IMR-90 (cell line): ENCODE measurements around the gene VGLL2. TPM values are rescaled to one million over a fixed set of nuclear protein-coding genes. Genes with fewer than 3 reads are reported as not detected.

Source experiments
- ATAC-seq: fragments of 200-7000 bp; cut with Tn5 transposase; 2 replicates; pipeline ENCODE4 v1.9.1; 2020; ENCODE audit warnings: low read depth, mild to moderate bottlenecking, moderate library complexity
- BruUV-seq: library from RNA; stranded (reverse); fragments of 400-500 nt; replicated peaks from 2 replicates; lab custom pipeline; 2021; lab: Mats Ljungman, UMichigan
- CTCF ChIA-PET: fragments of 300-600 bp; formaldehyde crosslinking; extraction: SDS; loops from one replicate; lab custom pipeline; 2021; ENCODE audit warnings: antibody characterized with exemption; lab: Yijun Ruan, JAX
- POLR2A ChIA-PET: fragments of 300-600 bp; sonication (Branson Sonifier 250); formaldehyde crosslinking; loops from one replicate; lab custom pipeline; 2022; ENCODE audit warnings: antibody characterized with exemption; ENCODE audit not compliant: unreplicated experiment; lab: Charles Lee
- DNase-seq: peaks from one replicate; pipeline ENCODE4 v3.0.0; 2013
- H2AFZ ChIP-seq: replicated peaks from 2 replicates; pipeline ENCODE3; 2013; ENCODE audit warnings: low read length, mild to moderate bottlenecking; ENCODE audit not compliant: poor library complexity
- H2AK5ac ChIP-seq: 2 replicates; pipeline ENCODE4 v1.6.1; 2013; ENCODE audit warnings: low read depth, low read length, inconsistent platforms
- H2AK9ac ChIP-seq: replicated peaks from 2 replicates; pipeline ENCODE3; 2013; ENCODE audit warnings: mild to moderate bottlenecking, low read depth, low read length, moderate library complexity; ENCODE audit not compliant: poor library complexity
- H2BK120ac ChIP-seq: 2 replicates; pipeline ENCODE4 v1.6.1; 2013; ENCODE audit warnings: low read depth, low read length, inconsistent platforms
- H2BK15ac ChIP-seq: 3 replicates; pipeline ENCODE4 v1.6.1; 2013; ENCODE audit warnings: low read depth, low read length, inconsistent platforms
- H2BK20ac ChIP-seq: 2 replicates; pipeline ENCODE4 v1.6.1; 2013; ENCODE audit warnings: low read depth, mild to moderate bottlenecking, inconsistent platforms, low read length, moderate library complexity
- H2BK5ac ChIP-seq: 2 replicates; pipeline ENCODE4 v1.6.1; 2013; ENCODE audit warnings: mild to moderate bottlenecking, low read depth, low read length, inconsistent platforms; ENCODE audit not compliant: poor library complexity, severe bottlenecking
- H3K14ac ChIP-seq: replicated peaks from 2 replicates; pipeline ENCODE4 v1.6.1; 2013; ENCODE audit warnings: low read depth, low read length, inconsistent platforms
- H3K18ac ChIP-seq: 2 replicates; pipeline ENCODE4 v1.6.1; 2013; ENCODE audit warnings: low read depth, low read length, control low read depth
- H3K23ac ChIP-seq: 2 replicates; pipeline ENCODE4 v1.6.1; 2013; ENCODE audit warnings: low read depth, low read length, inconsistent platforms
- H3K27ac ChIP-seq: 2 replicates; pipeline ENCODE4 v1.5.1; 2013; ENCODE audit warnings: mild to moderate bottlenecking, control low read depth, low read length; ENCODE audit not compliant: insufficient read depth
- H3K27me3 ChIP-seq: 2 replicates; pipeline ENCODE4 v1.6.1; 2013; ENCODE audit warnings: low read length; ENCODE audit not compliant: control insufficient read depth, insufficient read depth
- H3K36me3 ChIP-seq: 2 replicates; pipeline ENCODE4 v1.6.1; 2013; ENCODE audit warnings: low read length, mixed read lengths; ENCODE audit not compliant: control insufficient read depth, insufficient read depth
- H3K4ac ChIP-seq: 2 replicates; pipeline ENCODE4 v1.6.1; 2013; ENCODE audit warnings: low read depth, low read length, inconsistent platforms
- H3K4me1 ChIP-seq: 2 replicates; pipeline ENCODE4 v1.6.1; 2013; ENCODE audit warnings: low read length, mixed read lengths; ENCODE audit not compliant: control insufficient read depth, insufficient read depth
- H3K4me2 ChIP-seq: 2 replicates; pipeline ENCODE4 v1.6.1; 2013; ENCODE audit warnings: low read depth, mild to moderate bottlenecking, control low read depth, low read length, moderate library complexity
- H3K4me3 ChIP-seq: 2 replicates; pipeline ENCODE4 v1.5.1; 2013; ENCODE audit warnings: low read depth, mild to moderate bottlenecking, control low read depth, low read length, moderate library complexity; ENCODE audit not compliant: insufficient read depth
- H3K56ac ChIP-seq: 2 replicates; pipeline ENCODE4 v1.6.1; 2013; ENCODE audit warnings: low read length, inconsistent platforms; ENCODE audit not compliant: insufficient read depth; ENCODE audit errors: extremely low read depth
- H3K79me1 ChIP-seq, 2 experiments: 2 replicates each; pipeline ENCODE4 v1.6.1; 2013; ENCODE audit warnings: low read length in 2 of 2, inconsistent platforms in 1 of 2, low read depth in 1 of 2
- H3K9ac ChIP-seq: 2 replicates; pipeline ENCODE4 v1.6.1; 2013; ENCODE audit warnings: low read depth, low read length, control low read depth
- H3K9me1 ChIP-seq: 2 replicates; pipeline ENCODE4 v1.6.1; 2013; ENCODE audit warnings: low read length, inconsistent platforms; ENCODE audit not compliant: insufficient read depth
- H3K9me3 ChIP-seq: 2 replicates; pipeline ENCODE4 v1.6.1; 2013; ENCODE audit warnings: low read length; ENCODE audit not compliant: control insufficient read depth, insufficient read depth
- H4K20me1 ChIP-seq: 2 replicates; pipeline ENCODE4 v1.6.1; 2013; ENCODE audit warnings: low read length, inconsistent platforms; ENCODE audit not compliant: insufficient read depth
- H4K5ac ChIP-seq: 2 replicates; pipeline ENCODE4 v1.6.1; 2013; ENCODE audit warnings: mild to moderate bottlenecking, low read depth, low read length, control low read depth
- H4K8ac ChIP-seq, 2 experiments: 2 replicates each; pipeline ENCODE4 v1.6.1; 2013; ENCODE audit warnings: low read depth in 2 of 2, low read length in 2 of 2, control low read depth in 1 of 2, inconsistent platforms in 1 of 2
- H4K91ac ChIP-seq: 2 replicates; pipeline ENCODE4 v1.6.1; 2013; ENCODE audit warnings: low read depth, low read length, inconsistent platforms; ENCODE audit not compliant: insufficient read depth
- MAFK ChIP-seq: IDR thresholded peaks from 2 replicates; pipeline ENCODE4 v1.6.1; 2012; ENCODE audit warnings: low read depth, low read length, improper control_type of control experiment
- NFE2L2 ChIP-seq: fragments of 150-350 bp; IDR thresholded peaks from 2 replicates; pipeline ENCODE4 v1.6.1; 2016; ENCODE audit warnings: low read depth, mild to moderate bottlenecking, low read length
- RAD21 ChIP-seq: IDR thresholded peaks from 2 replicates; pipeline ENCODE4 v1.6.1; 2012; ENCODE audit warnings: low read length, improper control_type of control experiment
- whole genome bisulfite sequencing, 2 experiments: methylation state at CpG; one replicate each; pipeline versions ENCODE4 v1.1.5 to v1.1.7; 2013; ENCODE audit warnings: missing lambda C conversion rate in 2 of 2; ENCODE audit not compliant: insufficient read length in 1 of 2; ENCODE audit errors: extremely low coverage in 2 of 2; 5-methylcytosine and 5-hydroxymethylcytosine counted together
- dilution Hi-C: fragments of 300-500 bp; cut with HindIII; formaldehyde crosslinking; loops from one replicate; pipeline ENCODE4 v1.14.3; 2018; ENCODE audit warnings: low sequenced_read_pairs; ENCODE audit not compliant: unreplicated experiment
- in situ Hi-C: fragments of 300-500 bp; cut with MboI; formaldehyde crosslinking; loops from 3 replicates; pipeline ENCODE4 v1.14.3; 2019; ENCODE audit warnings: low sequenced_read_pairs, inconsistent platforms, mixed read lengths
- intact Hi-C: fragments of 100-400 bp; cut with micrococcal nuclease; formaldehyde crosslinking; loops from 2 replicates; pipeline ENCODE4 v1.10.0; 2022
- polyA plus RNA-seq, 3 experiments: library from polyadenylated mRNA; depleted of rRNA; stranded (reverse); fragments of >200 nt; gene quantifications; 2 replicates each; pipeline ENCODE4 v1.2.3, GENCODE V29; 2012; ENCODE audit warnings: low replicate concordance in 1 of 3
- total RNA-seq: library from RNA; depleted of rRNA; stranded (reverse); fragments of >200 nt; gene quantifications from 2 replicates; pipeline ENCODE4 v1.2.3, GENCODE V29; 2012

The VGLL2 gene
- total and polyA plus RNA-seq, 2 of the 4 experiments (the other 2 are of a cell fraction): not detected

DNA sequence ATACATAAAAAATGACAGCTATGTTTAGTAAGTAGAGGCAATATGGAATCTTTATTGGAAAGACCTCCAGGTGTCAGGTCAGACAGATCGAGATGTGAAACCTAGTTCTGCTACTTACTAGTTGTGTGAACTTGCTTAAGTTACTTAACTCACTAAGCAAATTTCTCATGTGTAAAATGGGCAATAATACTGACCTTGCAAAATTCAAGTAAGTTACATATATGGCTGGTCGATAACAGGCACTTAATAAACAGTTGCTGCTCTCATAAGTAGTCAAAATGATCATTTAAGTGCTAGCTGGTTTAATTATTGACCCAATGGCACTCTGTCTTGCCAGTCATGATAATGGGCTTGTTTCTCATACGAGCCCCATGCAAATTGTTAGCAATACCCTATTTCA, 46.0 kb downstream of the VGLL2 start:
- H3K4me3 ChIP-seq: no peak overlapping the region
- H4K8ac ChIP-seq: no peak overlapping the region
- no peak overlapping the region for H2BK5ac ChIP-seq
- ChIA-PET CTCF (no interaction called here), POLR2A (no interaction called here)
- no peak overlapping the region for H3K4ac ChIP-seq
- BruUV-seq: no TSS peak
- H3K14ac ChIP-seq: no peak overlapping the region
- H3K23ac ChIP-seq: no peak overlapping the region
- H3K27me3 ChIP-seq: no peaks in the 10 kb centered on the region
- no peak overlapping the region for H2AK9ac ChIP-seq
- no peaks in the 10 kb centered on the region for H3K36me3 ChIP-seq
- H3K27ac ChIP-seq: no peak overlapping the region
- ATAC-seq (no peak), DNase-seq (no peak)
- WGBS, 2 experiments: no CpG with 5 or more reads among the region's 3 CpGs
- TF ChIP-seq MAFK: peak; percentile 54; the same call in 1 of the 2 replicates
- TF ChIP-seq RAD21: no peak
- no peak for TF ChIP-seq NFE2L2
- no peak overlapping the region for H4K91ac ChIP-seq
- H4K20me1 ChIP-seq: no peaks in the 10 kb centered on the region
- no peak overlapping the region for H2BK120ac ChIP-seq
- no peaks in the 10 kb centered on the region for H3K79me1 ChIP-seq
- H3K4me2 ChIP-seq: no peak overlapping the region
- dilution Hi-C loops: no loop called here
- intact Hi-C loops: no loop called here
- H2AFZ ChIP-seq: no peak overlapping the region
- no peak overlapping the region for H2BK20ac ChIP-seq
- H3K18ac ChIP-seq: no peak overlapping the region
- no peak overlapping the region for H4K5ac ChIP-seq
- H3K9ac ChIP-seq: no peak overlapping the region
- in situ Hi-C loops: no loop called here
- no peak overlapping the region for H2AK5ac ChIP-seq
- H3K4me1 ChIP-seq: no peaks in the 10 kb centered on the region
- no peaks in the 10 kb centered on the region for H3K9me3 ChIP-seq
- no peaks in the 10 kb centered on the region for H3K9me1 ChIP-seq
- no peak overlapping the region for H2BK15ac ChIP-seq
- no peak overlapping the region for H3K56ac ChIP-seq
